Type B pancreatic cell (in vitro differentiated cells): ENCODE data around the gene MRTFA. TPM values are rescaled to one million over a fixed set of nuclear protein-coding genes. Genes with fewer than 3 reads are reported as not detected.

Source experiments
- DNase-seq: peaks from one replicate; pipeline ENCODE4 v3.0.0; 2021; ENCODE audit warnings: mixed read lengths; ENCODE audit not compliant: unreplicated experiment; ENCODE audit errors: extremely low spot score
- H3K27ac Mint-ChIP-seq: 2 replicates; pipeline ENCODE4 v1.8.0; 2021; ENCODE audit warnings: mild to moderate bottlenecking, mixed read lengths
- H3K27me3 Mint-ChIP-seq: 2 replicates; pipeline ENCODE4 v1.8.0; 2021; ENCODE audit warnings: mixed read lengths
- H3K36me3 Mint-ChIP-seq: 2 replicates; pipeline ENCODE4 v1.8.0; 2021; ENCODE audit warnings: mixed read lengths
- H3K4me1 Mint-ChIP-seq: one replicate; pipeline ENCODE4 v1.8.0; 2021; ENCODE audit warnings: mixed read lengths; ENCODE audit not compliant: unreplicated experiment
- H3K4me3 Mint-ChIP-seq: 2 replicates; pipeline ENCODE4 v1.8.0; 2021; ENCODE audit warnings: mild to moderate bottlenecking, mixed read lengths
- H3K9me3 Mint-ChIP-seq: 2 replicates; pipeline ENCODE4 v1.8.0; 2021; ENCODE audit warnings: mixed read lengths
- total RNA-seq: library from RNA; stranded (reverse); gene quantifications from 2 replicates; pipeline ENCODE4 v1.2.1, GENCODE V29; 2021; ENCODE audit warnings: low replicate concordance
- TF ChIP-seq, protein P1 (sequence below): fragments of 200-600 bp; sonication (generic); conservative IDR thresholded peaks from 2 replicates; pipeline ENCODE4 v1.5.0; 2021; ENCODE audit warnings: antibody characterized with exemption, mild to moderate bottlenecking

MRTFA gene
- total RNA-seq, 1 donor from 2014 or later = 49.8 TPM

DNA sequence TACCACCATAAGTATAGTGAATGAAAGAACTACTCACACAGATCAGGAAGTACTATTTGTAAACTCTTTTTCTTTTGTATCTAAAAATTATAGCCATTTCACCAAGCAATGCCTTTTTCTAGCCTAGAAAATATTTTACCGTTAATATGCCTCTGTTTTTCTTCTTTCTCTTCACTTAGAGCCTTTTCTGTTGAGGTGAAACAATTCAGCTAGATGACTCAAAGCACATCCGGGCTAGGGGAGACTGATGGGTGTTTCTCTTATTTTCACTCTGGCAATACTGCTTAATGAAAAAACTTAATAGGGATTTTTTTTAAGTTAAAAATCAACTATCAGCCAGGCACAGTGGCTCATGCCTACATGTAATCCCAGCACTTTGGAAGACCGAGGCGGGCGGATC lies 172.8 kb downstream of the MRTFA start:
- peaks cover 11% of the 10 kb centered on the region for H3K36me3 Mint-ChIP-seq
- H3K4me3 Mint-ChIP-seq = no peak overlapping the region
- no peaks in the 10 kb centered on the region for H3K9me3 Mint-ChIP-seq

DNA sequence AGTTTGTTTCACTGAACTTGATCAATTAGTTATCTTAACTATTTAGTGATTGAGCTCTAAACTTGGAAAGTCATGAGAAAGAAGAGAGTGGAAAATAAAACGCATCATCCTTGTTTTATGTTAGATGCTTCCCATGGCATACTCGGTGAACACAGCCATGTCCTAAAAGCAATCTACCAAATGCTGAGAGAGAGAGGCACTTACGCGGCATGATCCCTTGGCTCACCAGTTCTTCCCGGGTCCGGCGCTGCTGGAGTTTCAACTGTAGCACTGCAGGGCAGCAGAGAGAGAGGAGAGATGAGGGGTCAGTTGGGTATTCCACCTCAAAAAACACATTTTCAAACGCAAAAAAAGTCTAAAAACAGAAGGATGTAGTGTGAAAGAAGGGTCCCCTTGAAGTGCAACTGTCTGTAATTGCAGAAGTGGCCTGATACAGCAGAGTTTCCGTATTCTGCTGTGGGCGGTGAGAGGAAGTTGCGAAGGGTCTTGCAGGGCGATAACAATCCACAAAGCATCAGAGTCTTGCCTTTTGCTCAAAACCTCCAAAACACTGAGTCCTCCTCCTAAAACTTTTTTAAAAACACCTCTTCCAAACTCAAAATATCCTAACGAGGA lies 173.4 kb downstream of the MRTFA start:
- Mint-ChIP-seq H3K9me3 (no peaks in the 10 kb centered on the region), H3K4me1 (peaks cover 10% of the 10 kb centered on the region), H3K36me3 (peaks cover 14% of the 10 kb centered on the region), H3K27ac (no peak overlapping the region), H3K4me3 (no peak overlapping the region), H3K27me3 (no peaks in the 10 kb centered on the region)
- TF ChIP-seq, protein P1, sequence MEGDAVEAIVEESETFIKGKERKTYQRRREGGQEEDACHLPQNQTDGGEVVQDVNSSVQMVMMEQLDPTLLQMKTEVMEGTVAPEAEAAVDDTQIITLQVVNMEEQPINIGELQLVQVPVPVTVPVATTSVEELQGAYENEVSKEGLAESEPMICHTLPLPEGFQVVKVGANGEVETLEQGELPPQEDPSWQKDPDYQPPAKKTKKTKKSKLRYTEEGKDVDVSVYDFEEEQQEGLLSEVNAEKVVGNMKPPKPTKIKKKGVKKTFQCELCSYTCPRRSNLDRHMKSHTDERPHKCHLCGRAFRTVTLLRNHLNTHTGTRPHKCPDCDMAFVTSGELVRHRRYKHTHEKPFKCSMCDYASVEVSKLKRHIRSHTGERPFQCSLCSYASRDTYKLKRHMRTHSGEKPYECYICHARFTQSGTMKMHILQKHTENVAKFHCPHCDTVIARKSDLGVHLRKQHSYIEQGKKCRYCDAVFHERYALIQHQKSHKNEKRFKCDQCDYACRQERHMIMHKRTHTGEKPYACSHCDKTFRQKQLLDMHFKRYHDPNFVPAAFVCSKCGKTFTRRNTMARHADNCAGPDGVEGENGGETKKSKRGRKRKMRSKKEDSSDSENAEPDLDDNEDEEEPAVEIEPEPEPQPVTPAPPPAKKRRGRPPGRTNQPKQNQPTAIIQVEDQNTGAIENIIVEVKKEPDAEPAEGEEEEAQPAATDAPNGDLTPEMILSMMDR = no peak
- DNase-seq = no peak

More for the DNA sequence above, 172.8 kb downstream of the MRTFA start:
- TF ChIP-seq, protein P1 = no peak
- H3K27ac Mint-ChIP-seq = no peak overlapping the region
- no peak for DNase-seq
- H3K4me1 Mint-ChIP-seq = peaks cover 8% of the 10 kb centered on the region
- H3K27me3 Mint-ChIP-seq = no peaks in the 10 kb centered on the region

DNA sequence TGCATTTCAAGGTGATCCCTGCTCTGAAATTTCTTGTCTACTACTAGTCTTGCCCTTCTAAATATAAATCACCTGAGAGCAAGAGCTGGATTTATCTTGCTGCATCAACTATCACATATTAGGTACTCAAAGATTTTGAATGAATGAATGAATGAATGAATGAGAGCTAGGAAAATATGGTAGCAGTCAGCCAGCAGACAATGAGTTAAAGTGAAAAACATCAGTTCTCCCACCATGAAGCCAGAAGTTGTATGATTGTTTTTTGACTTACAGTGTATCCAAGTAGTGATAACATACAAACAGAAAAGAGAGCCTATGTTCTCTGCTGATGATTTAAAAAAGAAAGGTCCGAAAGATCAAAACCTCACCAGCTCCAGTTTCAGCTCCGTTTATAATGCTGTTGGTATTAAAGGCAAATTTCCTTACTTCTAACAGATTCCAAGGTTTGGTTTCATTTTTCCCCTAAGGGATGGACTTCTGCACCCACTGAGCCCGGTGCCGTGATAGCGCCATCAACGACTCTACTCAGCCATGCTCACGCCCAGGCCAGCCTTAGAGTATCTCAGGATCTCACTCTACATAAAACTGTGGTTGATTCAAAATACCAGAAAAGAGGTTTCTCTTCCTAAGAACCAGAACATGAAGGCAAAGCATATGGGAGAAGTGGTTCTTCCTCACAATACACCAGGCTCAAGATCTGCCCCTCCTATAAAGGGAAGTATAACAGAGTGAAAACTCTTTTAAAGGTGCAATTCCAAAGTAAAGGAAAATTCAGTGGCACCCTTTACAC lies 174.1 kb downstream of the MRTFA start:
- no peaks in the 10 kb centered on the region for H3K9me3 Mint-ChIP-seq
- H3K4me3 Mint-ChIP-seq = no peak overlapping the region
- H3K4me1 Mint-ChIP-seq = peaks cover 15% of the 10 kb centered on the region
- no peak for DNase-seq
- H3K27me3 Mint-ChIP-seq = no peaks in the 10 kb centered on the region
- H3K27ac Mint-ChIP-seq = no peak overlapping the region
- TF ChIP-seq, protein P1 = no peak
- H3K36me3 Mint-ChIP-seq = peaks cover 16% of the 10 kb centered on the region

DNA sequence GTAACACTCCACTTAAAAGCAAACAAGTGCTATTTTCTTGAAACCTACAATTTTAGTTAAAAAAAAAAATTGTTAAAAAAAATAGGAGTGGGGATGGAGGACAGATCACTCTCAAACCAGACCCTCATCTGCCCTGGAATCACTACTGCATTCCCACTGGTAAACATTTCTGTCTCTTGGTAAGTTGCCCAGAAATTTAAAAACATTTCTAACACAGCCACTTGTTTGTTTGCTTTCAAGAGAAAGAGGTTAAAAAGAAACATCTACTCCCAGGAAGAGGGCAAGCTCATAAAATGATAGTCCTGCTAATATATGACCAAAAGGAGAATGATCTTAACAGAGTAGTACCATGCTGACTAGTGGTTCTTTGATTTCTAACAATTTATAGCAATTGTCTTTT lies 182.8 kb downstream of the MRTFA start:
- H3K36me3 Mint-ChIP-seq = peaks cover 12% of the 10 kb centered on the region
- H3K9me3 Mint-ChIP-seq = no peaks in the 10 kb centered on the region
- no peak for DNase-seq
- TF ChIP-seq, protein P1 = no peak
- H3K27me3 Mint-ChIP-seq = no peaks in the 10 kb centered on the region
- no peak overlapping the region for H3K27ac Mint-ChIP-seq
- no peak overlapping the region for H3K4me3 Mint-ChIP-seq
- peaks cover 27% of the 10 kb centered on the region for H3K4me1 Mint-ChIP-seq

DNA sequence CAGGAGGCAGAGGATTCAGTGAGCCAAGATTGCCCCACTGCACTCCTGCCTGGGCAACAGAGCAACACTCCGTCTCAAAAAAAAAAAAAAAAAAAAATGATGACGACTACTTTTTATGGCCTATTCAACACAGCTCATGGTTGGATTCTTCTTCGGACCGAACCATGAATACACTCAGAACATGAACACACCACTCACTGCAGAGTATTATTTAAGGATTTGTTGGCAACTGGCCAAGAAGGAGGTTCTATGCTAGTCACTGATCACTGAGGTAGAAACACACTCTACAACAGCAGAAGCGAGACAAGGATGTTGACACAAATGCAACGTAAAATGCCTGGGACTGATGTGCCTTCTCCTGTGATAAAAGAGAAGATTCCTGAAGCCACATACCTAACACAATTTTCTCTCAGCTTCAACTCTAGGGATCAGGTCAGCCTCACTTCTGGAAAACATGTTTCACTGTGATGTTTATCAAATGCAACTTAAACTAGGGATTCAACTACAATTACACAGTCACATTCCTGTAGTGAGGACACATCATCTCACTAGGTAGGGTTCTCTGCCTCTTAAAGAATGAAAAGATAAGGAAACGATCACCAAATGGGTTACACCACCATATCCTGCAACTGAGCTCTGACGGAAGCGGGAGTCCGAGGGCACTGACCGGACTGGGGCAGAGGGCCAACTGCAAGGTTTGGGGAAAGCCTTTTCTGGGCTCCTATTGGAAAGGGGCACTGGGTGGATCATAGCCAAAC lies 183.6 kb downstream of the MRTFA start:
- Mint-ChIP-seq H3K27me3 (no peaks in the 10 kb centered on the region), H3K9me3 (no peaks in the 10 kb centered on the region), H3K36me3 (peaks cover 10% of the 10 kb centered on the region), H3K27ac (peak overlapping the region; percentile 63), H3K4me1 (peaks cover 22% of the 10 kb centered on the region), H3K4me3 (no peak overlapping the region)
- no peak for DNase-seq
- TF ChIP-seq, protein P1 = no peak
